T-cell (primary cell): ENCODE measurements around the gene DZIP3. TPM values are rescaled to one million over a fixed set of nuclear protein-coding genes. Genes with fewer than 3 reads are reported as not detected.

Source experiments
- ATAC-seq, 4 experiments: fragments of 200-7000 bp in 3 of 4; fragments of 150-1000 bp in 1 of 4; cut with Tn5 transposase; replicated peaks in 1 of 4; 1 replicate in 3 of 4; 2 replicates in 1 of 4; pipeline ENCODE4 v1.10.0; 2021; ENCODE audit warnings: moderate library complexity in 3 of 4, mild to moderate bottlenecking in 2 of 4, moderate number of reproducible peaks in 1 of 4
- CTCF ChIA-PET, 2 donors: fragments of 300-600 bp; sonication (Branson Sonifier 250); formaldehyde crosslinking; loops; one replicate each; lab custom pipeline; 2022; ENCODE audit warnings: antibody characterized with exemption in 2 of 2; lab: Charles Lee
- POLR2A ChIA-PET, 2 donors: fragments of 300-600 bp; sonication (Branson Sonifier 250); formaldehyde crosslinking; loops; one replicate each; lab custom pipeline; 2022; ENCODE audit warnings: antibody characterized with exemption in 2 of 2; lab: Charles Lee
- DNase-seq, 35 experiments: peaks; one replicate each; pipeline versions ENCODE4 v3.0.0 to v3.0.0-alpha.2; 2013 to 2023
- H3K27ac ChIP-seq: one replicate; pipeline ENCODE4 v1.5.1; 2013; ENCODE audit warnings: low read length
- H3K27me3 ChIP-seq, 2 experiments: replicated peaks in 1 of 2; 1 replicate in 1 of 2; 2 replicates in 1 of 2; pipeline versions ENCODE4 v1.6.1 to v1.7.0; 2013; ENCODE audit warnings: low read length in 1 of 2, mixed read lengths in 1 of 2; ENCODE audit not compliant: control insufficient read depth in 2 of 2, insufficient read depth in 2 of 2; ENCODE audit errors: extremely low read depth in 1 of 2
- H3K36me3 ChIP-seq, 2 donors: 1 replicate in 1 of 2; 2 replicates in 1 of 2; pipeline versions ENCODE4 v1.6.1 to v1.7.0; 2013; ENCODE audit warnings: low read length in 1 of 2; ENCODE audit not compliant: control insufficient read depth in 2 of 2, insufficient read depth in 1 of 2; ENCODE audit errors: extremely low read depth in 1 of 2
- H3K4me1 ChIP-seq, 2 experiments: 1 replicate in 1 of 2; 2 replicates in 1 of 2; pipeline versions ENCODE4 v1.6.1 to v1.7.0; 2013; ENCODE audit warnings: low read length in 2 of 2, mixed read lengths in 1 of 2; ENCODE audit not compliant: insufficient read depth in 2 of 2, control insufficient read depth in 1 of 2; ENCODE audit errors: extremely low read depth in 1 of 2
- H3K4me3 ChIP-seq, 2 donors: 1 replicate in 1 of 2; 2 replicates in 1 of 2; pipeline versions ENCODE4 v1.5.1 to v1.7.0; 2013; ENCODE audit warnings: mild to moderate bottlenecking in 2 of 2, low read length in 1 of 2, moderate library complexity in 1 of 2; ENCODE audit not compliant: control insufficient read depth in 1 of 2; ENCODE audit errors: extremely low read depth in 1 of 2
- H3K9me3 ChIP-seq: 2 replicates; pipeline ENCODE4 v1.7.0; 2013
- H3K27ac Mint-ChIP-seq, 2 donors: one replicate each; pipeline ENCODE4 v1.8.0; 2020 to 2021; ENCODE audit warnings: mild to moderate bottlenecking in 2 of 2, mixed read lengths in 2 of 2
- H3K27me3 Mint-ChIP-seq, 2 donors: one replicate each; pipeline ENCODE4 v1.8.0; 2021 to 2022; ENCODE audit warnings: mixed read lengths in 2 of 2
- H3K36me3 Mint-ChIP-seq: one replicate; pipeline ENCODE4 v1.8.0; 2021; ENCODE audit warnings: mixed read lengths
- H3K4me1 Mint-ChIP-seq, 3 donors: one replicate each; pipeline ENCODE4 v1.8.0; 2020 to 2022; ENCODE audit warnings: mixed read lengths in 3 of 3, mild to moderate bottlenecking in 1 of 3
- H3K4me3 Mint-ChIP-seq, 3 donors: one replicate each; pipeline ENCODE4 v1.8.0; 2020 to 2022; ENCODE audit warnings: mild to moderate bottlenecking in 3 of 3, mixed read lengths in 3 of 3, moderate library complexity in 3 of 3
- H3K9me3 Mint-ChIP-seq, 3 donors: one replicate each; pipeline ENCODE4 v1.8.0; 2020 to 2022; ENCODE audit warnings: mixed read lengths in 3 of 3
- WGBS: methylation state at CpG from one replicate; pipeline ENCODE4 v1.1.5; 2013; ENCODE audit warnings: missing lambda C conversion rate; ENCODE audit not compliant: insufficient coverage; 5-methylcytosine and 5-hydroxymethylcytosine counted together
- total RNA-seq, 35 experiments: library from RNA in 6 of 35; stranded (reverse) in 6 of 35; fragments of 120-200 nt in 1 of 35; gene quantifications; one replicate each; pipeline versions ENCODE4 v1.2.1 to v1.2.4 and lab custom pipeline; 2013 to 2026

The DZIP3 gene
- total RNA-seq: 10 to 100 TPM in 4 of 5 donors, 1 to 10 TPM in 1; 9.3 to 19.9 (median 10.9) TPM
- 25.6 TPM for total RNA-seq (2013)
- total RNA-seq (lab: John Stamatoyannopoulos, UW): 9.9 to 65.3 (median 33.0) reads per million in 29 experiments

- Mint-ChIP-seq H3K9me3 (no peaks in the 10 kb centered on the region), H3K36me3 (peaks cover 3% of the 10 kb centered on the region), H3K4me1 (peaks cover 31 to 40% (median 35%) of the 10 kb centered on the region in 3 donors), H3K4me3 (peak within 1 kb of the TSS; percentile 94 to 99 (median 95)), H3K27me3 (no peaks in the 10 kb centered on the region), H3K27ac (peak within 1 kb of the TSS; percentile 98)
- CTCF ChIA-PET: interaction anchor here (0.6 to 3.2 kb wide), 14 partner anchors 8 to 661 kb away, joined by 3 to 39 read pairs (median 3); no protein-coding TSS in a partner anchor
- 0% methylated on average over 46 of the region's 59 CpGs for WGBS
- DNase-seq (peak; percentile 68 to 93 (median 80)), ATAC-seq (peak; percentile 79 to 82 (median 80))
- POLR2A ChIA-PET: interaction anchor here (0.5 to 2.9 kb wide), 14 partner anchors 9 to 1065 kb away, joined by 3 to 53 read pairs (median 4); partner anchors contain the start of gene TRAT1 (in 1 of the 2)
- Histone ChIP-seq H3K36me3 (no peaks in the 10 kb centered on the region), H3K27me3 (no peaks in the 10 kb centered on the region), H3K4me1 (peaks cover 3 to 15% of the 10 kb centered on the region in 2 experiments), H3K9me3 (no peaks in the 10 kb centered on the region), H3K27ac (peak within 1 kb of the TSS; percentile 96), H3K4me3 (peak within 1 kb of the TSS; percentile 69 to 84)
Measured at GRCh38 chr3:108589081-108589997, at the start of gene DZIP3, which contains the start of gene CIP2A. Gene DZIP3, plus strand, starts transcription at chr3:108589722. Its CDS starts 15,685 bp downstream, at chr3:108605407. Gene CIP2A, minus strand, starts transcription at chr3:108589438. Its CDS starts 63 bp downstream, at chr3:108589375.

GRCh38 chr3:108546247-108546646, 43.3 kb upstream of the DZIP3 start:
- Mint-ChIP-seq H3K27ac (peak overlapping the region; percentile 9 to 11), H3K4me1 (peaks cover 0 to 13% (median 11%) of the 10 kb centered on the region in 3 donors), H3K27me3 (no peaks in the 10 kb centered on the region), H3K36me3 (peaks cover 9% of the 10 kb centered on the region), H3K4me3 (peak overlapping the region; percentile 29 to 70 (median 65)), H3K9me3 (no peaks in the 10 kb centered on the region)
- DNase-seq (peak in 1 of 35 experiments; percentile 6), ATAC-seq (no peak)
- H3K27me3 ChIP-seq: no peaks in the 10 kb centered on the region
- no peaks in the 10 kb centered on the region for H3K36me3 ChIP-seq
- POLR2A ChIA-PET: no interaction called here
- H3K9me3 ChIP-seq: no peaks in the 10 kb centered on the region
- no CpG with 5 or more reads among the region's 1 CpG for WGBS
- H3K4me3 ChIP-seq: peak overlapping the region in 1 of 2 donors; percentile 18
- H3K4me1 ChIP-seq: no peaks in the 10 kb centered on the region
- CTCF ChIA-PET: interaction anchor here (1.0 to 1.6 kb wide), 4 partner anchors 8 to 67 kb away, joined by 3 to 6 read pairs (median 4); no protein-coding TSS in a partner anchor
- H3K27ac ChIP-seq: no peak overlapping the region

GRCh38 chr3:108546692-108547091, 42.8 kb upstream of the DZIP3 start:
- DNase-seq (no peak), ATAC-seq (no peak)
- no peaks in the 10 kb centered on the region for H3K27me3 Mint-ChIP-seq
- ChIA-PET POLR2A (no interaction called here), CTCF (interaction anchor here (1.0 to 1.6 kb wide), 4 partner anchors 9 to 67 kb away, joined by 3 to 6 read pairs (median 4); no protein-coding TSS in a partner anchor)
- Histone ChIP-seq H3K4me1 (no peaks in the 10 kb centered on the region), H3K9me3 (no peaks in the 10 kb centered on the region), H3K27me3 (no peaks in the 10 kb centered on the region), H3K36me3 (no peaks in the 10 kb centered on the region), H3K27ac (no peak overlapping the region), H3K4me3 (peak overlapping the region in 1 of 2 donors; percentile 18)
- peak overlapping the region; percentile 29 to 70 (median 65) for H3K4me3 Mint-ChIP-seq
- H3K36me3 Mint-ChIP-seq: peaks cover 9% of the 10 kb centered on the region
- peak overlapping the region; percentile 9 to 11 for H3K27ac Mint-ChIP-seq
- peaks cover 0 to 13% (median 11%) of the 10 kb centered on the region in 3 donors for H3K4me1 Mint-ChIP-seq
- H3K9me3 Mint-ChIP-seq: no peaks in the 10 kb centered on the region
- WGBS: 82% methylated on average over 2 of the region's 3 CpGs

GRCh38 chr3:108548304-108548703, 41.2 kb upstream of the DZIP3 start:
- no peaks in the 10 kb centered on the region for H3K27me3 ChIP-seq
- no peak overlapping the region for H3K27ac ChIP-seq
- ChIA-PET CTCF (no interaction called here), POLR2A (interaction anchor here in 1 of 2 donors (0.6 kb wide), 1 partner anchor 9 kb away, joined by 3 read pairs; no protein-coding TSS in a partner anchor)
- Mint-ChIP-seq H3K4me3 (no peak overlapping the region), H3K27me3 (no peaks in the 10 kb centered on the region), H3K4me1 (peaks cover 0 to 20% (median 13%) of the 10 kb centered on the region in 3 donors), H3K9me3 (no peaks in the 10 kb centered on the region), H3K27ac (no peak overlapping the region), H3K36me3 (peaks cover 7% of the 10 kb centered on the region)
- no peaks in the 10 kb centered on the region for H3K4me1 ChIP-seq
- no peaks in the 10 kb centered on the region for H3K36me3 ChIP-seq
- no CpG with 5 or more reads among the region's 1 CpG for WGBS
- H3K9me3 ChIP-seq: no peaks in the 10 kb centered on the region
- ATAC-seq (no peak), DNase-seq (no peak)
- H3K4me3 ChIP-seq: no peak overlapping the region

- H3K27me3 ChIP-seq: no peaks in the 10 kb centered on the region
- no peak for ATAC-seq
- H3K36me3 Mint-ChIP-seq: peaks cover 3% of the 10 kb centered on the region
- no peaks in the 10 kb centered on the region for H3K9me3 Mint-ChIP-seq
- ChIA-PET POLR2A (no interaction called here), CTCF (no interaction called here)
- H3K27me3 Mint-ChIP-seq: no peaks in the 10 kb centered on the region
- H3K9me3 ChIP-seq: no peaks in the 10 kb centered on the region
- no peaks in the 10 kb centered on the region for H3K4me1 ChIP-seq
- H3K4me1 Mint-ChIP-seq: peaks cover 0 to 20% (median 13%) of the 10 kb centered on the region in 3 donors
- no peak overlapping the region for H3K4me3 Mint-ChIP-seq
- no peak overlapping the region for H3K27ac ChIP-seq
- no peak overlapping the region for H3K4me3 ChIP-seq
- no peaks in the 10 kb centered on the region for H3K36me3 ChIP-seq
- no peak for DNase-seq
- WGBS: no CpG with 5 or more reads among the region's 2 CpGs
- H3K27ac Mint-ChIP-seq: no peak overlapping the region
Measured at GRCh38 chr3:108548886-108549285, 40.6 kb upstream of the DZIP3 start.
